T-cell (primary cell): ENCODE data around the gene PPP2R1B. TPM values are rescaled to one million over a fixed set of nuclear protein-coding genes. Genes with fewer than 3 reads are reported as not detected.
"Not testable (repeated sequence)": the region's sequence is repeated elsewhere in the genome, so short reads cannot be mapped to it uniquely, and the experiment has no call there.

ENCODE experiments used
- ATAC-seq, 4 experiments: fragments of 200-7000 bp in 3 of 4; fragments of 150-1000 bp in 1 of 4; cut with Tn5 transposase; replicated peaks in 1 of 4; 1 replicate in 3 of 4; 2 replicates in 1 of 4; pipeline ENCODE4 v1.10.0; 2021; ENCODE audit warnings: moderate library complexity in 3 of 4, mild to moderate bottlenecking in 2 of 4, moderate number of reproducible peaks in 1 of 4
- CTCF ChIA-PET, 2 donors: fragments of 300-600 bp; sonication (Branson Sonifier 250); formaldehyde crosslinking; loops; one replicate each; lab custom pipeline; 2022; ENCODE audit warnings: antibody characterized with exemption in 2 of 2; lab: Charles Lee
- POLR2A ChIA-PET, 2 donors: fragments of 300-600 bp; sonication (Branson Sonifier 250); formaldehyde crosslinking; loops; one replicate each; lab custom pipeline; 2022; ENCODE audit warnings: antibody characterized with exemption in 2 of 2; lab: Charles Lee
- DNase-seq, 35 experiments: peaks; one replicate each; pipeline versions ENCODE4 v3.0.0 to v3.0.0-alpha.2; 2013 to 2023
- H3K27ac ChIP-seq: one replicate; pipeline ENCODE4 v1.5.1; 2013; ENCODE audit warnings: low read length
- H3K27me3 ChIP-seq, 2 experiments: replicated peaks in 1 of 2; 1 replicate in 1 of 2; 2 replicates in 1 of 2; pipeline versions ENCODE4 v1.6.1 to v1.7.0; 2013; ENCODE audit warnings: low read length in 1 of 2, mixed read lengths in 1 of 2; ENCODE audit not compliant: control insufficient read depth in 2 of 2, insufficient read depth in 2 of 2; ENCODE audit errors: extremely low read depth in 1 of 2
- H3K36me3 ChIP-seq, 2 donors: 1 replicate in 1 of 2; 2 replicates in 1 of 2; pipeline versions ENCODE4 v1.6.1 to v1.7.0; 2013; ENCODE audit warnings: low read length in 1 of 2; ENCODE audit not compliant: control insufficient read depth in 2 of 2, insufficient read depth in 1 of 2; ENCODE audit errors: extremely low read depth in 1 of 2
- H3K4me1 ChIP-seq, 2 experiments: 1 replicate in 1 of 2; 2 replicates in 1 of 2; pipeline versions ENCODE4 v1.6.1 to v1.7.0; 2013; ENCODE audit warnings: low read length in 2 of 2, mixed read lengths in 1 of 2; ENCODE audit not compliant: insufficient read depth in 2 of 2, control insufficient read depth in 1 of 2; ENCODE audit errors: extremely low read depth in 1 of 2
- H3K4me3 ChIP-seq, 2 donors: 1 replicate in 1 of 2; 2 replicates in 1 of 2; pipeline versions ENCODE4 v1.5.1 to v1.7.0; 2013; ENCODE audit warnings: mild to moderate bottlenecking in 2 of 2, low read length in 1 of 2, moderate library complexity in 1 of 2; ENCODE audit not compliant: control insufficient read depth in 1 of 2; ENCODE audit errors: extremely low read depth in 1 of 2
- H3K9me3 ChIP-seq: 2 replicates; pipeline ENCODE4 v1.7.0; 2013
- H3K27ac Mint-ChIP-seq, 2 donors: one replicate each; pipeline ENCODE4 v1.8.0; 2020 to 2021; ENCODE audit warnings: mild to moderate bottlenecking in 2 of 2, mixed read lengths in 2 of 2
- H3K27me3 Mint-ChIP-seq, 2 donors: one replicate each; pipeline ENCODE4 v1.8.0; 2021 to 2022; ENCODE audit warnings: mixed read lengths in 2 of 2
- H3K36me3 Mint-ChIP-seq: one replicate; pipeline ENCODE4 v1.8.0; 2021; ENCODE audit warnings: mixed read lengths
- H3K4me1 Mint-ChIP-seq, 3 donors: one replicate each; pipeline ENCODE4 v1.8.0; 2020 to 2022; ENCODE audit warnings: mixed read lengths in 3 of 3, mild to moderate bottlenecking in 1 of 3
- H3K4me3 Mint-ChIP-seq, 3 donors: one replicate each; pipeline ENCODE4 v1.8.0; 2020 to 2022; ENCODE audit warnings: mild to moderate bottlenecking in 3 of 3, mixed read lengths in 3 of 3, moderate library complexity in 3 of 3
- H3K9me3 Mint-ChIP-seq, 3 donors: one replicate each; pipeline ENCODE4 v1.8.0; 2020 to 2022; ENCODE audit warnings: mixed read lengths in 3 of 3
- WGBS: methylation state at CpG from one replicate; pipeline ENCODE4 v1.1.5; 2013; ENCODE audit warnings: missing lambda C conversion rate; ENCODE audit not compliant: insufficient coverage; 5-methylcytosine and 5-hydroxymethylcytosine counted together
- total RNA-seq, 35 experiments: library from RNA in 6 of 35; stranded (reverse) in 6 of 35; fragments of 120-200 nt in 1 of 35; gene quantifications; one replicate each; pipeline versions ENCODE4 v1.2.1 to v1.2.4 and lab custom pipeline; 2013 to 2026

The PPP2R1B gene
- total RNA-seq, 5 donors from 2014 or later (not counting 1 experiment from before 2014, with no cell fraction given) = 34.2 to 44.1 (median 37.4) TPM

GRCh38 chr11:111720801-111721494, 45.2 kb downstream of the PPP2R1B start:
- Histone ChIP-seq H3K4me3 (no peak overlapping the region), H3K4me1 (no peaks in the 10 kb centered on the region), H3K27ac (no peak overlapping the region), H3K9me3 (no peaks in the 10 kb centered on the region), H3K27me3 (no peaks in the 10 kb centered on the region), H3K36me3 (peaks cover 22 to 60% of the 10 kb centered on the region in 2 donors)
- ATAC-seq = no peak
- DNase-seq = no peak
- POLR2A ChIA-PET = no interaction called here
- H3K4me3 Mint-ChIP-seq = no peak overlapping the region
- 95% methylated on average over 6 of the region's 7 CpGs for WGBS
- peaks cover 59% of the 10 kb centered on the region for H3K36me3 Mint-ChIP-seq
- H3K27ac Mint-ChIP-seq = no peak overlapping the region
- no peaks in the 10 kb centered on the region for H3K27me3 Mint-ChIP-seq
- CTCF ChIA-PET = no interaction called here
- no peaks in the 10 kb centered on the region for H3K4me1 Mint-ChIP-seq
- H3K9me3 Mint-ChIP-seq = no peaks in the 10 kb centered on the region

GRCh38 chr11:111719379-111719778, 46.8 kb downstream of the PPP2R1B start:
- WGBS = 90% methylated on average over 2 of the region's 2 CpGs
- peaks cover 22 to 50% of the 10 kb centered on the region in 2 donors for H3K36me3 ChIP-seq
- ChIA-PET POLR2A (no interaction called here), CTCF (no interaction called here)
- H3K4me1 ChIP-seq = no peaks in the 10 kb centered on the region
- H3K27ac ChIP-seq = no peak overlapping the region
- DNase-seq = no peak
- H3K36me3 Mint-ChIP-seq = peaks cover 59% of the 10 kb centered on the region
- H3K9me3 Mint-ChIP-seq = no peaks in the 10 kb centered on the region
- H3K9me3 ChIP-seq = no peaks in the 10 kb centered on the region
- H3K27me3 Mint-ChIP-seq = no peaks in the 10 kb centered on the region
- H3K4me3 ChIP-seq = no peak overlapping the region
- no peaks in the 10 kb centered on the region for H3K27me3 ChIP-seq
- no peak overlapping the region for H3K4me3 Mint-ChIP-seq
- peaks cover 0 to 2% (median 0%) of the 10 kb centered on the region in 3 donors for H3K4me1 Mint-ChIP-seq
- ATAC-seq = no peak
- H3K27ac Mint-ChIP-seq = peak overlapping the region in 1 of 2 donors; percentile 39

DNA sequence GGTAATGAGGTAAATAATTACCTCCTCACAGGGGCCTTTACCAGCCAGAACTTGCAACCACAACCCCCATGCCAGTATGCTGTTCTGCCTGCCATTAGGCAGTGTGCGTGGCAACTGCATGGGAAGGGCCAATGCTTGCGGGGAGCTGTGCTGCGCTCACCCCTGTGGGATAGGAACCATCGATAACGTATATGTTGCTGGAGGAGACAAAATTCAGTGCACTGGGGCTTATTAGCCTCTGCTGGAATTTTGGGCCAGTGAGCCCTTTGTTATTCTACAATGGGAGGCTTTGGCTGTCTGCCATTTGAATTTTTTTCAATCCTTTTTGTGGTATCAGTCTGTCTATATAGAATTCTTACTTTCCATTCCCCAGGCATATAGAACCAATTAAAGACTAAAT, 47.3 kb downstream of the PPP2R1B start:
- peaks cover 22 to 46% of the 10 kb centered on the region in 2 donors for H3K36me3 ChIP-seq

GRCh38 chr11:111718436-111718835, 47.8 kb downstream of the PPP2R1B start:
- POLR2A ChIA-PET = interaction anchor here in 1 of 2 donors (0.7 kb wide), 1 partner anchor 21 kb away, joined by 3 read pairs; no protein-coding TSS in a partner anchor
- H3K9me3 Mint-ChIP-seq = no peaks in the 10 kb centered on the region
- peaks cover 21 to 45% of the 10 kb centered on the region in 2 donors for H3K36me3 ChIP-seq
- H3K27ac ChIP-seq = no peak overlapping the region
- CTCF ChIA-PET = no interaction called here
- no CpG with 5 or more reads among the region's 6 CpGs for WGBS
- no peak overlapping the region for H3K4me3 ChIP-seq
- H3K9me3 ChIP-seq = no peaks in the 10 kb centered on the region
- H3K27me3 Mint-ChIP-seq = no peaks in the 10 kb centered on the region
- DNase-seq (no peak), ATAC-seq (no peak)
- no peak overlapping the region for H3K4me3 Mint-ChIP-seq
- peaks cover 0 to 4% (median 0%) of the 10 kb centered on the region in 3 donors for H3K4me1 Mint-ChIP-seq
- no peaks in the 10 kb centered on the region for H3K4me1 ChIP-seq
- H3K36me3 Mint-ChIP-seq = peaks cover 63% of the 10 kb centered on the region
- H3K27me3 ChIP-seq = no peaks in the 10 kb centered on the region
- H3K27ac Mint-ChIP-seq = no peak overlapping the region

More for the DNA sequence above, 47.3 kb downstream of the PPP2R1B start:
- Histone ChIP-seq H3K27ac (no peak overlapping the region), H3K27me3 (no peaks in the 10 kb centered on the region), H3K4me3 (no peak overlapping the region), H3K9me3 (no peaks in the 10 kb centered on the region), H3K4me1 (no peaks in the 10 kb centered on the region)
- H3K36me3 Mint-ChIP-seq = peaks cover 62% of the 10 kb centered on the region
- no peaks in the 10 kb centered on the region for H3K9me3 Mint-ChIP-seq
- H3K27ac Mint-ChIP-seq = no peak overlapping the region
- H3K27me3 Mint-ChIP-seq = no peaks in the 10 kb centered on the region
- POLR2A ChIA-PET = no interaction called here
- DNase-seq (no peak), ATAC-seq (no peak)
- peaks cover 0 to 4% (median 0%) of the 10 kb centered on the region in 3 donors for H3K4me1 Mint-ChIP-seq
- WGBS = 95% methylated on average over 5 of the region's 5 CpGs
- no peak overlapping the region for H3K4me3 Mint-ChIP-seq
- CTCF ChIA-PET = no interaction called here

GRCh38 chr11:111717660-111718059, 48.5 kb downstream of the PPP2R1B start:
- CTCF ChIA-PET, H3K27me3 ChIP-seq, H3K4me3 Mint-ChIP-seq, H3K9me3 ChIP-seq, H3K27ac ChIP-seq, H3K4me1 Mint-ChIP-seq, H3K27me3 Mint-ChIP-seq, DNase-seq, H3K4me3 ChIP-seq, H3K4me1 ChIP-seq, H3K9me3 Mint-ChIP-seq, ATAC-seq: not testable (repeated sequence)
- H3K36me3 ChIP-seq = peaks cover 15 to 44% of the 10 kb centered on the region in 2 donors
- Mint-ChIP-seq H3K36me3 (peaks cover 60% of the 10 kb centered on the region), H3K27ac (peak overlapping the region in 1 of 2 donors; percentile 39)
- POLR2A ChIA-PET = interaction anchor here in 1 of 2 donors (0.7 kb wide), 1 partner anchor 21 kb away, joined by 3 read pairs; no protein-coding TSS in a partner anchor
- no CpG with 5 or more reads among the region's 3 CpGs for WGBS

- H3K27me3 ChIP-seq = no peaks in the 10 kb centered on the region
- CTCF ChIA-PET = interaction anchor here in 1 of 2 donors (0.8 kb wide), 1 partner anchor 58 kb away, joined by 4 read pairs; no protein-coding TSS in a partner anchor
- no peaks in the 10 kb centered on the region for H3K27me3 Mint-ChIP-seq
- H3K4me1 Mint-ChIP-seq = peaks cover 0 to 4% (median 0%) of the 10 kb centered on the region in 3 donors
- no peak overlapping the region for H3K4me3 ChIP-seq
- H3K36me3 ChIP-seq = peaks cover 0 to 33% of the 10 kb centered on the region in 2 donors
- WGBS = 87% methylated on average over 4 of the region's 5 CpGs
- peaks cover 59% of the 10 kb centered on the region for H3K36me3 Mint-ChIP-seq
- H3K27ac Mint-ChIP-seq = no peak overlapping the region
- DNase-seq (no peak), ATAC-seq (no peak)
- H3K27ac ChIP-seq = no peak overlapping the region
- no peaks in the 10 kb centered on the region for H3K9me3 ChIP-seq
- H3K4me3 Mint-ChIP-seq = no peak overlapping the region
- no peaks in the 10 kb centered on the region for H3K9me3 Mint-ChIP-seq
- H3K4me1 ChIP-seq = no peaks in the 10 kb centered on the region
- POLR2A ChIA-PET = interaction anchor here in 1 of 2 donors (0.6 kb wide), 1 partner anchor 105 kb away, joined by 3 read pairs; no protein-coding TSS in a partner anchor
Measured at GRCh38 chr11:111715142-111715816, 50.9 kb downstream of the PPP2R1B start.
